ENCODE data around the gene HDAC5.

DNA sequence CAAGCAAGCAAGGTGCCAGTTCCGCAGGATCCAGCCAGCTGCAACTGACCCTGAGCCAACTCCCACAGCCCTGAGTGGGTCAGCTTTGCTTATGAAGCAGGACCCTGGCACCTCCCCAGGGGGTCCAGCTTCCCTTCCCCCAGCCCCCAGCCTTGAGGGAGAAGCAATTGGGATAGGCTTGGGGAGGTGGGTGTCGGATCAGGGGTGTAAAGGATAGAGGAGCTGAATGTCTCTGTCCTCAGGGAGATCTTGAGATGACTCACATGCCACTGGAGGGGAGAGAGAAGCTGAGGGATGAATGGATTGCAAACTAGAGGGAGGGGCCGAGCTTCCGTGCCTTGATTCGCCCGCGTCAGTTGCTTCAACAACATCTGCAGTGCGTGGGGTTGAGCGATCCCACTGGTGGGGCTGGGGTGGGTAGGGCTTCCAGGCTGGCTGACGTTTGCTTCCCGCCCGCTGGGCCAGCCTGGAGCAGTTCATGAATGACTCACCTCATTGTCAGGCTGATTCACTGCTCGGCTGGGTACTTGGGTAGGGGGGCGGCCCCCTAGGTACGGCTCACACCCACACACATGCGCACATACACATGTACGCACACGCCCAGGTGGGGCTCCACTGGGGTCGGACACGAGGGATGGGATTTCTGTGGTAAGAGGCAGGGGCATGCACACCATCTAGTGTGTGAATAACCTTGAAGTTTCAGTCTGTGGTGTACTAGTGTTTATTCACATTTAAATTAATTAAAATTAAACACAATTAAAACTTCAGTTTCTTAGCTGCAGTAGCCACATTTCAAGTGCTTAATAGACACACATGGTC is 14.7 kb upstream of the HDAC5 start:
- TF ChIP-seq, protein P1, sequence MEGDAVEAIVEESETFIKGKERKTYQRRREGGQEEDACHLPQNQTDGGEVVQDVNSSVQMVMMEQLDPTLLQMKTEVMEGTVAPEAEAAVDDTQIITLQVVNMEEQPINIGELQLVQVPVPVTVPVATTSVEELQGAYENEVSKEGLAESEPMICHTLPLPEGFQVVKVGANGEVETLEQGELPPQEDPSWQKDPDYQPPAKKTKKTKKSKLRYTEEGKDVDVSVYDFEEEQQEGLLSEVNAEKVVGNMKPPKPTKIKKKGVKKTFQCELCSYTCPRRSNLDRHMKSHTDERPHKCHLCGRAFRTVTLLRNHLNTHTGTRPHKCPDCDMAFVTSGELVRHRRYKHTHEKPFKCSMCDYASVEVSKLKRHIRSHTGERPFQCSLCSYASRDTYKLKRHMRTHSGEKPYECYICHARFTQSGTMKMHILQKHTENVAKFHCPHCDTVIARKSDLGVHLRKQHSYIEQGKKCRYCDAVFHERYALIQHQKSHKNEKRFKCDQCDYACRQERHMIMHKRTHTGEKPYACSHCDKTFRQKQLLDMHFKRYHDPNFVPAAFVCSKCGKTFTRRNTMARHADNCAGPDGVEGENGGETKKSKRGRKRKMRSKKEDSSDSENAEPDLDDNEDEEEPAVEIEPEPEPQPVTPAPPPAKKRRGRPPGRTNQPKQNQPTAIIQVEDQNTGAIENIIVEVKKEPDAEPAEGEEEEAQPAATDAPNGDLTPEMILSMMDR (IDR thresholded peaks at IDR 0.05; ENCODE audit: low read length), result no peak
- no peak for TF ChIP-seq EZH2 (IDR thresholded peaks at IDR 0.05; ENCODE audit: borderline replicate concordance, low read length)

Measured in OCI-LY1 (cell line).